NCI-H748 treated with DMSO at 0.1 percent for 48 hours (cell line): ENCODE data around the gene ANKRD28.
"Not testable (repeated sequence)": the region's sequence is repeated elsewhere in the genome, so short reads cannot be mapped to it uniquely, and the experiment has no call there.

ENCODE experiments used
- DNase-seq: peaks from one replicate; lab custom pipeline; 2025; lab: John Stamatoyannopoulos, UW

ANKRD28 gene

GRCh38 chr3:15633766-15634598, 163.8 kb downstream of the ANKRD28 start:
- DNase-seq = no peak

GRCh38 chr3:15633159-15633558, 164.6 kb downstream of the ANKRD28 start:
- DNase-seq = peak; percentile 48

GRCh38 chr3:15632212-15632580, 165.6 kb downstream of the ANKRD28 start:
- DNase-seq = no peak

GRCh38 chr3:15631426-15632211, 166.2 kb downstream of the ANKRD28 start:
- DNase-seq = no peak

GRCh38 chr3:15630646-15631350, 167.0 kb downstream of the ANKRD28 start:
- no peak for DNase-seq

- DNase-seq = peak; percentile 13
Observed at GRCh38 chr3:15629860-15630597, 167.8 kb downstream of the ANKRD28 start.

GRCh38 chr3:15628967-15629366, 168.8 kb downstream of the ANKRD28 start:
- DNase-seq = no peak

GRCh38 chr3:15623535-15624440, 174.0 kb downstream of the ANKRD28 start:
- DNase-seq = no peak

GRCh38 chr3:15619659-15620464, 177.9 kb downstream of the ANKRD28 start:
- DNase-seq = not testable (repeated sequence)
